SH-SY5Y (cell line): ENCODE measurements around the gene TSPAN14.

Experiments used
- GATA2 ChIP-seq: IDR thresholded peaks from 2 replicates; pipeline ENCODE4 v1.6.1; 2011; ENCODE audit warnings: mild to moderate bottlenecking, low read depth, low read length
- GATA3 ChIP-seq: IDR thresholded peaks from 2 replicates; pipeline ENCODE4 v1.6.1; 2011; ENCODE audit warnings: low read depth, mild to moderate bottlenecking, low read length, moderate library complexity

- TF ChIP-seq GATA3 (no peak), GATA2 (no peak)
Measured at GRCh38 chr10:80503584-80504157, 49.6 kb downstream of the TSPAN14 start.
